Stimulated activated effector memory CD8-positive, alpha-beta T cell treated with anti-CD3 and anti-CD28 coated beads, Interleukin-12 subunit alpha, Interleukin-12 subunit beta, amount 100 ng/mL, for 72 hours (primary cell): ENCODE data around the gene BBOX1.

ENCODE experiments used
- ATAC-seq: fragments of 150-1000 bp; cut with Tn5 transposase; 2 replicates; pipeline ENCODE4 v1.10.0; 2021
- DNase-seq, 2 donors: peaks; one replicate each; pipeline ENCODE4 v3.0.0; 2021 to 2022; ENCODE audit warnings: low spot score in 2 of 2
- H3K27ac Mint-ChIP-seq: one replicate; pipeline ENCODE4 v1.8.0; 2022; ENCODE audit warnings: mild to moderate bottlenecking, mixed read lengths
- H3K36me3 Mint-ChIP-seq: one replicate; pipeline ENCODE4 v1.8.0; 2022; ENCODE audit warnings: mild to moderate bottlenecking, mixed read lengths
- H3K4me1 Mint-ChIP-seq: one replicate; pipeline ENCODE4 v1.8.0; 2022; ENCODE audit warnings: mixed read lengths
- H3K4me3 Mint-ChIP-seq: one replicate; pipeline ENCODE4 v1.8.0; 2022; ENCODE audit warnings: mild to moderate bottlenecking, mixed read lengths
- H3K9me3 Mint-ChIP-seq: one replicate; pipeline ENCODE4 v1.8.0; 2022; ENCODE audit warnings: mixed read lengths

The BBOX1 gene

GRCh38 chr11:27013781-27014361, 26.7 kb upstream of the BBOX1 start:
- Mint-ChIP-seq H3K36me3 (no peaks in the 10 kb centered on the region), H3K4me1 (no peaks in the 10 kb centered on the region), H3K9me3 (peaks cover 7% of the 10 kb centered on the region), H3K27ac (no peak overlapping the region), H3K4me3 (no peak overlapping the region)
- no peak for ATAC-seq
- no peak for DNase-seq

- H3K4me1 Mint-ChIP-seq: no peaks in the 10 kb centered on the region
- DNase-seq (no peak), ATAC-seq (no peak)
- H3K9me3 Mint-ChIP-seq: no peaks in the 10 kb centered on the region
- H3K27ac Mint-ChIP-seq: no peak overlapping the region
- H3K36me3 Mint-ChIP-seq: no peaks in the 10 kb centered on the region
- no peak overlapping the region for H3K4me3 Mint-ChIP-seq
Measured at GRCh38 chr11:27018902-27019529, 21.6 kb upstream of the BBOX1 start.

- no peak for ATAC-seq
- peaks cover 8% of the 10 kb centered on the region for H3K9me3 Mint-ChIP-seq
- H3K27ac Mint-ChIP-seq: no peak overlapping the region
- H3K36me3 Mint-ChIP-seq: no peaks in the 10 kb centered on the region
- H3K4me1 Mint-ChIP-seq: no peaks in the 10 kb centered on the region
- no peak for DNase-seq
- no peak overlapping the region for H3K4me3 Mint-ChIP-seq
Measured at GRCh38 chr11:27020751-27021150, 19.9 kb upstream of the BBOX1 start.

- no peak overlapping the region for H3K4me3 Mint-ChIP-seq
- H3K4me1 Mint-ChIP-seq: no peaks in the 10 kb centered on the region
- no peaks in the 10 kb centered on the region for H3K36me3 Mint-ChIP-seq
- DNase-seq (no peak), ATAC-seq (no peak)
- peaks cover 8% of the 10 kb centered on the region for H3K9me3 Mint-ChIP-seq
- no peak overlapping the region for H3K27ac Mint-ChIP-seq
Measured at GRCh38 chr11:27022659-27023251, 17.9 kb upstream of the BBOX1 start.

GRCh38 chr11:27024865-27025264, 15.8 kb upstream of the BBOX1 start:
- ATAC-seq (no peak), DNase-seq (no peak)
- no peak overlapping the region for H3K4me3 Mint-ChIP-seq
- peaks cover 8% of the 10 kb centered on the region for H3K9me3 Mint-ChIP-seq
- H3K4me1 Mint-ChIP-seq: no peaks in the 10 kb centered on the region
- H3K27ac Mint-ChIP-seq: no peak overlapping the region
- H3K36me3 Mint-ChIP-seq: no peaks in the 10 kb centered on the region

- ATAC-seq: no peak
- peaks cover 8% of the 10 kb centered on the region for H3K9me3 Mint-ChIP-seq
- no peaks in the 10 kb centered on the region for H3K4me1 Mint-ChIP-seq
- H3K27ac Mint-ChIP-seq: no peak overlapping the region
- no peaks in the 10 kb centered on the region for H3K36me3 Mint-ChIP-seq
- H3K4me3 Mint-ChIP-seq: no peak overlapping the region
- DNase-seq: no peak
Measured at GRCh38 chr11:27025312-27025955, 15.2 kb upstream of the BBOX1 start.

- H3K36me3 Mint-ChIP-seq: no peaks in the 10 kb centered on the region
- H3K27ac Mint-ChIP-seq: no peak overlapping the region
- DNase-seq (no peak), ATAC-seq (no peak)
- no peak overlapping the region for H3K4me3 Mint-ChIP-seq
- H3K4me1 Mint-ChIP-seq: no peaks in the 10 kb centered on the region
- H3K9me3 Mint-ChIP-seq: peaks cover 8% of the 10 kb centered on the region
Measured at GRCh38 chr11:27025957-27026733, 14.5 kb upstream of the BBOX1 start.

GRCh38 chr11:27028561-27028965, 12.1 kb upstream of the BBOX1 start:
- Mint-ChIP-seq H3K4me3 (no peak overlapping the region), H3K4me1 (no peaks in the 10 kb centered on the region), H3K36me3 (no peaks in the 10 kb centered on the region), H3K9me3 (peaks cover 8% of the 10 kb centered on the region), H3K27ac (no peak overlapping the region)
- DNase-seq (no peak), ATAC-seq (no peak)

- no peak for ATAC-seq
Measured at GRCh38 chr11:27029966-27030365, 10.6 kb upstream of the BBOX1 start.

GRCh38 chr11:27031754-27032153, 8.9 kb upstream of the BBOX1 start:
- ATAC-seq (no peak), DNase-seq (no peak)
- no peak overlapping the region for H3K4me3 Mint-ChIP-seq
- peaks cover 4% of the 10 kb centered on the region for H3K9me3 Mint-ChIP-seq
- H3K4me1 Mint-ChIP-seq: no peaks in the 10 kb centered on the region
- no peaks in the 10 kb centered on the region for H3K36me3 Mint-ChIP-seq
- no peak overlapping the region for H3K27ac Mint-ChIP-seq

More at GRCh38 chr11:27029966-27030365, 10.6 kb upstream of the BBOX1 start:
- Mint-ChIP-seq H3K4me1 (no peaks in the 10 kb centered on the region), H3K9me3 (peaks cover 9% of the 10 kb centered on the region), H3K27ac (no peak overlapping the region), H3K4me3 (no peak overlapping the region), H3K36me3 (no peaks in the 10 kb centered on the region)
- DNase-seq: no peak

- Mint-ChIP-seq H3K4me3 (no peak overlapping the region), H3K36me3 (no peaks in the 10 kb centered on the region), H3K9me3 (peaks cover 8% of the 10 kb centered on the region), H3K4me1 (no peaks in the 10 kb centered on the region), H3K27ac (no peak overlapping the region)
- ATAC-seq (no peak), DNase-seq (no peak)
Measured at GRCh38 chr11:27039873-27040272, 742 bp upstream of the BBOX1 start.

- H3K9me3 Mint-ChIP-seq: peaks cover 7% of the 10 kb centered on the region
- DNase-seq (no peak), ATAC-seq (no peak)
- H3K4me3 Mint-ChIP-seq: no peak overlapping the region
- H3K27ac Mint-ChIP-seq: no peak overlapping the region
- H3K4me1 Mint-ChIP-seq: no peaks in the 10 kb centered on the region
- H3K36me3 Mint-ChIP-seq: no peaks in the 10 kb centered on the region
Measured at GRCh38 chr11:27041141-27041899, 705 bp downstream of the BBOX1 start.

GRCh38 chr11:27046956-27047355, 6.3 kb downstream of the BBOX1 start:
- H3K36me3 Mint-ChIP-seq: no peaks in the 10 kb centered on the region
- H3K27ac Mint-ChIP-seq: no peak overlapping the region
- H3K4me1 Mint-ChIP-seq: no peaks in the 10 kb centered on the region
- peaks cover 6% of the 10 kb centered on the region for H3K9me3 Mint-ChIP-seq
- H3K4me3 Mint-ChIP-seq: no peak overlapping the region
- no peak for ATAC-seq
- no peak for DNase-seq

- no peak for ATAC-seq
- no peak for DNase-seq
- H3K4me1 Mint-ChIP-seq: no peaks in the 10 kb centered on the region
- H3K27ac Mint-ChIP-seq: no peak overlapping the region
- peaks cover 9% of the 10 kb centered on the region for H3K9me3 Mint-ChIP-seq
- H3K36me3 Mint-ChIP-seq: no peaks in the 10 kb centered on the region
- H3K4me3 Mint-ChIP-seq: no peak overlapping the region
Measured at GRCh38 chr11:27052668-27053067, 12.1 kb downstream of the BBOX1 start.
